ENCODE measurements around the gene PPA1. TPM values are rescaled to one million over a fixed set of nuclear protein-coding genes. Genes with fewer than 3 reads are reported as not detected.

PPA1 gene
- total and polyA plus RNA-seq, 12 donors: 47.1 to 139 (median 69.9) TPM

- 92 to 95% methylated on average over 7 of the region's 7 CpGs for WGBS, 2 donors
- ATAC-seq: peak in 5 of 8 donors; percentile 45 to 83 (median 64)
- intact Hi-C loops (cut with DNase I): no loop called here
- no peak for TF ChIP-seq CTCF (IDR thresholded peaks at IDR 0.05)
- Histone ChIP-seq H3K9me3 (peaks cover 0 to 3% (median 0%) of the 10 kb centered on the region in 11 donors), H3K27me3 (no peaks in the 10 kb centered on the region), H3K36me3 (peaks cover 0 to 11% (median 4%) of the 10 kb centered on the region in 9 donors), H3K27ac (peak overlapping the region in 1 of 10 donors; percentile 54), H3K4me3 (no peak overlapping the region), H3K4me1 (peaks cover 0 to 52% (median 17%) of the 10 kb centered on the region in 9 donors)
- DNase-seq: no peak
These were observed 39.8 kb downstream of the PPA1 start for GRCh38 chr10:70193391-70193844.

GRCh38 chr10:70192326-70192968, 40.8 kb downstream of the PPA1 start:
- no peaks in the 10 kb centered on the region for H3K27me3 ChIP-seq
- no peak overlapping the region for H3K4me3 ChIP-seq
- intact Hi-C loops (cut with DNase I): no loop called here
- peak overlapping the region in 2 of 10 donors; percentile 48 to 54 for H3K27ac ChIP-seq
- ATAC-seq (no peak), DNase-seq (no peak)
- H3K4me1 ChIP-seq: peaks cover 0 to 52% (median 17%) of the 10 kb centered on the region in 9 donors
- H3K9me3 ChIP-seq: no peaks in the 10 kb centered on the region
- WGBS, 2 donors: 85 to 90% methylated on average over 5 of the region's 5 CpGs
- H3K36me3 ChIP-seq: peaks cover 0 to 3% (median 0%) of the 10 kb centered on the region in 9 donors
- no peak for TF ChIP-seq CTCF (IDR thresholded peaks at IDR 0.05)

DNA sequence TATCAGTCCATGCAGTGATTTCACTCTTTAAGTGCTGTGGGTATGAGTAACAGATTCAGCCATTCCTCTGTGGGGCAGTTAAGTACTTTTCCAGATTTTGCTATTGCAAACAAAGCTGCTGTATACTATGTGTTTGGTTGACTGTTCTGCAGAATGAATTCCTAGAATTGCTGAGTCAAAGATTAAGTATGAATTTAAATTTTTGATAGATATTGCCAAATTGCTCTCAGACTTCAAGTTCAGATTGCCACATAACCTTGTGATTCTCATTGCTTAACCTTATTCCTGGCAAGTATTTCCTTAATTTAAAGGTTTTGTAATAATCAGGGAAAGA, 41.3 kb downstream of the PPA1 start:
- Histone ChIP-seq H3K36me3 (peaks cover 0 to 3% (median 0%) of the 10 kb centered on the region in 9 donors), H3K27me3 (no peaks in the 10 kb centered on the region), H3K27ac (peak overlapping the region in 2 of 10 donors; percentile 3 to 54), H3K4me1 (peaks cover 0 to 52% (median 17%) of the 10 kb centered on the region in 9 donors), H3K9me3 (no peaks in the 10 kb centered on the region), H3K4me3 (no peak overlapping the region)
- intact Hi-C loops (cut with DNase I): no loop called here
- ATAC-seq (peak in 4 of 8 donors; percentile 24 to 32 (median 31)), DNase-seq (no peak)
- no peak for TF ChIP-seq CTCF (IDR thresholded peaks at IDR 0.05)

DNA sequence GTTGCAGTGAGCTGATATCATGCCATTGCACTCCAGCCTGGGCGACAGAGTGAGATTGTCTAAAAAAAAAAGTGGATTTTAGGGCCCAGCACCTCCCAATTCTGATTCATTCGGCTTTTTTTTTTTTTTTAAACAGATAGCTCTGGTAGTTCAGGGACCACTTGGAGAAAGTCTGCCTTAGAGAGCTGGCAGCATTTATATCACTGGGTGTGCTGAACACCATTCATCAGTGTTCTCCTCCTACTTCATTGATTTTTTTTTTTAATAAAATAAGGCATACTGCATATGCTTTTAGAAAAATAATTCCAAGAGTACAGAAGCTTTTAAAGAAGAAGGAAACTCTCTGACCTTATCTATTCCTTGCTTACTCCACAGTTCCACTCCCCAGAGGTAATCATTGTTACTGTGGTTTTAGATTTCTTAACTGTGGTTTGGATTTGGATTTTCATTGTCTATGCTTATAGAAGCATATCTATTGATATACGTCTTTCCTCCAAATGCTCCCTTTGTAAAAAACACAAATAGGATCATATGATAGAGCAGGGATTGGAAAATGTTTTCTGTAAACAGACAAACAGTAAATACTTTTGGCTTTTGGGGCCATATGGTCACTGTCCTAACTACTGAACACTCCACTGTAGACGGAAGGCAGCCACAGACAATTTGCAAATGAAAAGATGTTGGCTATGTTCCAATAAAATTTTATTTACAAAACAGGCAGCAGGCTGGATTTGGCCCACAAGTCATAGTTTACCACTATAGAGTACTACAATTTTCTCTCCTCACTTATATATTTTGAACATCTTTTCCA, 41.9 kb downstream of the PPA1 start:
- intact Hi-C loops (cut with DNase I): no loop called here
- H3K4me1 ChIP-seq: peaks cover 0 to 52% (median 17%) of the 10 kb centered on the region in 9 donors
- no peak overlapping the region for H3K4me3 ChIP-seq
- H3K9me3 ChIP-seq: no peaks in the 10 kb centered on the region
- H3K27me3 ChIP-seq: no peaks in the 10 kb centered on the region
- H3K36me3 ChIP-seq: peaks cover 0 to 3% (median 0%) of the 10 kb centered on the region in 9 donors
- peak overlapping the region in 2 of 10 donors; percentile 3 to 51 for H3K27ac ChIP-seq
- WGBS, 2 donors: 66 to 69% methylated on average over 4 of the region's 4 CpGs
- ATAC-seq (peak in 3 of 8 donors; percentile 3 to 34 (median 6)), DNase-seq (no peak)
- TF ChIP-seq CTCF (IDR thresholded peaks at IDR 0.05): no peak

Measured in heart right ventricle (tissue), 16 donors.